T-cell (primary cell): ENCODE measurements around the gene KLC4. TPM values are rescaled to one million over a fixed set of nuclear protein-coding genes. Genes with fewer than 3 reads are reported as not detected.

Experiments used
- ATAC-seq, 4 experiments: fragments of 200-7000 bp in 3 of 4; fragments of 150-1000 bp in 1 of 4; cut with Tn5 transposase; replicated peaks in 1 of 4; 1 replicate in 3 of 4; 2 replicates in 1 of 4; pipeline ENCODE4 v1.10.0; 2021; ENCODE audit warnings: moderate library complexity in 3 of 4, mild to moderate bottlenecking in 2 of 4, moderate number of reproducible peaks in 1 of 4
- CTCF ChIA-PET, 2 donors: fragments of 300-600 bp; sonication (Branson Sonifier 250); formaldehyde crosslinking; loops; one replicate each; lab custom pipeline; 2022; ENCODE audit warnings: antibody characterized with exemption in 2 of 2; lab: Charles Lee
- POLR2A ChIA-PET, 2 donors: fragments of 300-600 bp; sonication (Branson Sonifier 250); formaldehyde crosslinking; loops; one replicate each; lab custom pipeline; 2022; ENCODE audit warnings: antibody characterized with exemption in 2 of 2; lab: Charles Lee
- DNase-seq, 35 experiments: peaks; one replicate each; pipeline versions ENCODE4 v3.0.0 to v3.0.0-alpha.2; 2013 to 2023
- H3K27ac ChIP-seq: one replicate; pipeline ENCODE4 v1.5.1; 2013; ENCODE audit warnings: low read length
- H3K27me3 ChIP-seq, 2 experiments: replicated peaks in 1 of 2; 1 replicate in 1 of 2; 2 replicates in 1 of 2; pipeline versions ENCODE4 v1.6.1 to v1.7.0; 2013; ENCODE audit warnings: low read length in 1 of 2, mixed read lengths in 1 of 2; ENCODE audit not compliant: control insufficient read depth in 2 of 2, insufficient read depth in 2 of 2; ENCODE audit errors: extremely low read depth in 1 of 2
- H3K36me3 ChIP-seq, 2 donors: 1 replicate in 1 of 2; 2 replicates in 1 of 2; pipeline versions ENCODE4 v1.6.1 to v1.7.0; 2013; ENCODE audit warnings: low read length in 1 of 2; ENCODE audit not compliant: control insufficient read depth in 2 of 2, insufficient read depth in 1 of 2; ENCODE audit errors: extremely low read depth in 1 of 2
- H3K4me1 ChIP-seq, 2 experiments: 1 replicate in 1 of 2; 2 replicates in 1 of 2; pipeline versions ENCODE4 v1.6.1 to v1.7.0; 2013; ENCODE audit warnings: low read length in 2 of 2, mixed read lengths in 1 of 2; ENCODE audit not compliant: insufficient read depth in 2 of 2, control insufficient read depth in 1 of 2; ENCODE audit errors: extremely low read depth in 1 of 2
- H3K4me3 ChIP-seq, 2 donors: 1 replicate in 1 of 2; 2 replicates in 1 of 2; pipeline versions ENCODE4 v1.5.1 to v1.7.0; 2013; ENCODE audit warnings: mild to moderate bottlenecking in 2 of 2, low read length in 1 of 2, moderate library complexity in 1 of 2; ENCODE audit not compliant: control insufficient read depth in 1 of 2; ENCODE audit errors: extremely low read depth in 1 of 2
- H3K9me3 ChIP-seq: 2 replicates; pipeline ENCODE4 v1.7.0; 2013
- H3K27ac Mint-ChIP-seq, 2 donors: one replicate each; pipeline ENCODE4 v1.8.0; 2020 to 2021; ENCODE audit warnings: mild to moderate bottlenecking in 2 of 2, mixed read lengths in 2 of 2
- H3K27me3 Mint-ChIP-seq, 2 donors: one replicate each; pipeline ENCODE4 v1.8.0; 2021 to 2022; ENCODE audit warnings: mixed read lengths in 2 of 2
- H3K36me3 Mint-ChIP-seq: one replicate; pipeline ENCODE4 v1.8.0; 2021; ENCODE audit warnings: mixed read lengths
- H3K4me1 Mint-ChIP-seq, 3 donors: one replicate each; pipeline ENCODE4 v1.8.0; 2020 to 2022; ENCODE audit warnings: mixed read lengths in 3 of 3, mild to moderate bottlenecking in 1 of 3
- H3K4me3 Mint-ChIP-seq, 3 donors: one replicate each; pipeline ENCODE4 v1.8.0; 2020 to 2022; ENCODE audit warnings: mild to moderate bottlenecking in 3 of 3, mixed read lengths in 3 of 3, moderate library complexity in 3 of 3
- H3K9me3 Mint-ChIP-seq, 3 donors: one replicate each; pipeline ENCODE4 v1.8.0; 2020 to 2022; ENCODE audit warnings: mixed read lengths in 3 of 3
- WGBS: methylation state at CpG from one replicate; pipeline ENCODE4 v1.1.5; 2013; ENCODE audit warnings: missing lambda C conversion rate; ENCODE audit not compliant: insufficient coverage; 5-methylcytosine and 5-hydroxymethylcytosine counted together
- total RNA-seq, 35 experiments: library from RNA in 6 of 35; stranded (reverse) in 6 of 35; fragments of 120-200 nt in 1 of 35; gene quantifications; one replicate each; pipeline versions ENCODE4 v1.2.1 to v1.2.4 and lab custom pipeline; 2013 to 2026

KLC4 gene
- total RNA-seq (10 to 100 TPM; 37.8 to 48.5 (median 45.5) TPM), total RNA-seq (lab: John Stamatoyannopoulos, UW) (6.2 to 45.7 (median 22.1) reads per million in 29 experiments)
- 20.2 TPM for total RNA-seq (2013)

DNA sequence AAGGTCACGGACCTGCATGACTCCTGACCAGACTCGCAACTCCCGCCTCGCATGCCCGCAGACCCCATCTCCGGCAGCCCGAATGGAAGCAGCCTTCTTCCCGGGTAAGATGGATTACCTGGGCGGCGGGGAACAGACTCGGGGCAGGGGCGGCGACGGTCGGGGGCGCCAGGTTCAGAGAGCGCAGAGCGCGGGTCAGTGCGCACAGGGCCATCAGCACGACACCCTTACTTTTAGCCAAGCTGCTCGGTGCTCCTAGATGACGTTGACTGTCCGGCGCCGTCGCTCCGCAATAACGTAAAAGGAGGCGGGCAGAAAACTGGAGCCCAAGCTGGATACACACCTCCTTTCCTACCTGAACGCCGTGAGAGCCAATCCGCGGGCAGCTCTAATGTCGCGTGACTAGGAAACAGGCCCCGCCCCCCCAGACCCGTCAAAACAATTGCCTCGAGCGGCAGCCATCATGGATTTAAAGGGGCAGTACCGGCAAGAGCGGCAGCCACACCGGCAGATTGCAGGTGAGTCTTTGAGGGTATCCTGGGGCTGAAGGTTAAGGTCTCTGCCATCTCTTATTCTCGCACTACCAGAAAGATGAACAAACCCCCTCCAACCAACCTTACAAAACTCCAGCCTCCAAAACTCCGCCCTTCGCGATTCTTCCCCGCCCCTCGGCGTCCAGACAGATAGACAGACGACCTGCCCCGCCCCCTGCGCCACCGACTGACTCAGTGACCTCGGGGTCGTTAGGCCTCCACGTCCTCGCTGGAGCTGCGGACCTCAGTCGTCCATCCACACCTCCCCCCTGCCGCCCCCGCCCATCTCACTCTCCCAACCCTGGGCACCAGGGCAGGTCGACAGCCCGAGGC lies at the start of gene KLC4, which contains the start of gene MRPL2:
KLC4 (plus strand) TSS at position 464 of the 866 bp plus-strand sequence. CDS start 1,705 bp downstream, outside the sequence.
MRPL2 (minus strand) TSS at position 267 of the 866 bp plus-strand sequence; CDS start at position 214, 53 bp downstream.
- H3K9me3 Mint-ChIP-seq = no peaks in the 10 kb centered on the region
- H3K36me3 Mint-ChIP-seq = peaks cover 28% of the 10 kb centered on the region
- WGBS = under 1% methylated on average over 43 of the region's 64 CpGs

DNA sequence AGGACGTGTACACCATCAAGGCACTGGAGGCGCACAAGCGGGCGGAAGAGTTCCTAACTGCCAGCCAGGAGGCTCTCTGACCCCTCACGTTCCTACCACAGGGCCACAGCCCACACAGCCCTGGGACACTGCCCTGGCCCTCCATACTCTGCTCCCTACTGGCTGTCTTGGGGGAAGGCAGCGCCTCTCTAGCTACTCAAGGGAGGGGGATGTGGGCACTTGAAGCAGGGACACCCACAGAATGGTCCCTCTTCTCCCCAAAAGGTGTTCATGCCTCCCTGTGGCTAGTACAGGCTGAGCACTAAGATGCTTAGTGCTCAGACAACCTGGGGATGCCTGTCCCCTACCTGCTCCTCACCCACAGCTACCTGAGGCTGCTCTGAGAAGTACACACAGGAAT lies 48.2 kb upstream of the KLC4 start:
- no peak overlapping the region for H3K27ac ChIP-seq
- peak overlapping the region in 1 of 2 donors; percentile 91 for H3K27ac Mint-ChIP-seq
- H3K4me3 Mint-ChIP-seq = no peak overlapping the region
- ChIA-PET POLR2A (interaction anchor here in 1 of 2 donors (0.7 kb wide), 1 partner anchor 43 kb away, joined by 3 read pairs; the partner anchor contains the start of gene CUL7), CTCF (interaction anchor here in 1 of 2 donors (1.3 kb wide), 1 partner anchor 133 kb away, joined by 3 read pairs; no protein-coding TSS in a partner anchor)
- no peaks in the 10 kb centered on the region for H3K9me3 ChIP-seq
- WGBS = 74% methylated on average over 3 of the region's 6 CpGs
- H3K4me3 ChIP-seq = no peak overlapping the region
- peaks cover 44 to 51% (median 50%) of the 10 kb centered on the region in 3 donors for H3K4me1 Mint-ChIP-seq
- peaks cover 14 to 35% of the 10 kb centered on the region in 2 experiments for H3K4me1 ChIP-seq
- H3K27me3 Mint-ChIP-seq = no peaks in the 10 kb centered on the region
- no peaks in the 10 kb centered on the region for H3K9me3 Mint-ChIP-seq
- no peak for DNase-seq
- peaks cover 17 to 56% of the 10 kb centered on the region in 2 donors for H3K36me3 ChIP-seq
- ATAC-seq = no peak
- peaks cover 19% of the 10 kb centered on the region for H3K36me3 Mint-ChIP-seq
- no peaks in the 10 kb centered on the region for H3K27me3 ChIP-seq

More for the DNA sequence above, at the start of gene KLC4, which contains the start of gene MRPL2:
- ATAC-seq = peak; percentile 98
- peak within 1 kb of the TSS; percentile 97 to 98 for H3K4me3 ChIP-seq
- Mint-ChIP-seq H3K27ac (peak within 1 kb of the TSS; percentile 97 to 100), H3K4me3 (peak within 1 kb of the TSS; percentile 93 to 96 (median 94)), H3K4me1 (peaks cover 40 to 53% (median 45%) of the 10 kb centered on the region in 3 donors), H3K27me3 (no peaks in the 10 kb centered on the region)
- H3K27me3 ChIP-seq = no peaks in the 10 kb centered on the region
- H3K27ac ChIP-seq = peak within 1 kb of the TSS; percentile 80
- ChIA-PET CTCF (interaction anchor here in 1 of 2 donors (0.6 to 1.4 kb wide), 4 partner anchors 45 to 129 kb away, joined by 3 to 7 read pairs (median 3); partner anchors contain the start of genes KLHDC3, MEA1, PEX6 and PPP2R5D), POLR2A (interaction anchor here (0.5 to 1.1 kb wide), 7 partner anchors 45 to 1984 kb away, joined by 3 to 8 read pairs (median 4); partner anchors contain the start of genes CNPY3 (in 1 of the 2), KLHDC3 (in 1 of the 2), MEA1 (in 1 of the 2) and PPP2R5D (in 1 of the 2))
- no peaks in the 10 kb centered on the region for H3K9me3 ChIP-seq
- peaks cover 15 to 25% of the 10 kb centered on the region in 2 experiments for H3K4me1 ChIP-seq
- DNase-seq = peak; percentile 94 to 99 (median 98)
- peaks cover 0 to 36% of the 10 kb centered on the region in 2 donors for H3K36me3 ChIP-seq

DNA sequence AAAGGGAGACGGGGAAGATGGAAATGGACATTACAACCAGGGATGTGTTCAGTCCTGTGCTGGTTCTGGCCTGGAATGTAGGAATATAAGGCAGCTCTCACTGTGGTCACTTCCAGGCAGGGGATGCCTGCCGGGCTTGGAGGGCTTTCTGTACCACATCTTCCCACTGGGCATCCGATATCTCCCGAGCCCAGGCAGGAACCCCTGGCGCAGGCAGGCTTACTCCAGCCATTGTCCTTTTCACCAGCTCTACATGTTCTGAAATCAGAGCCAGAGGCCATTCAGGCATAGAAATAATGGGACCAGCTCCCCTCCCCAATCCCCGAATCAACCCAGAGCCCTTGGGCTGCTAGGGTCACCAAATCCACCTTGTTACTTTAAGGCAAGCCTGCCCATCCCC lies 47.1 kb upstream of the KLC4 start:
- no peak for DNase-seq
- no peaks in the 10 kb centered on the region for H3K27me3 Mint-ChIP-seq
- H3K27ac ChIP-seq = no peak overlapping the region
- no peaks in the 10 kb centered on the region for H3K9me3 ChIP-seq
- H3K4me1 Mint-ChIP-seq = peaks cover 51 to 61% (median 58%) of the 10 kb centered on the region in 3 donors
- ATAC-seq = no peak
- H3K9me3 Mint-ChIP-seq = no peaks in the 10 kb centered on the region
- H3K27me3 ChIP-seq = no peaks in the 10 kb centered on the region
- H3K36me3 Mint-ChIP-seq = peaks cover 17% of the 10 kb centered on the region
- H3K27ac Mint-ChIP-seq = peak overlapping the region; percentile 91
- CTCF ChIA-PET = interaction anchor here in 1 of 2 donors (1.1 to 2.9 kb wide), 2 partner anchors 34 to 83 kb away, joined by 5 to 22 read pairs; partner anchors contain the start of genes CNPY3 and PEX6
- H3K4me3 ChIP-seq = no peak overlapping the region
- peaks cover 10 to 51% of the 10 kb centered on the region in 2 donors for H3K36me3 ChIP-seq
- WGBS = 90% methylated on average over 6 of the region's 6 CpGs
- POLR2A ChIA-PET = no interaction called here
- peaks cover 14 to 46% of the 10 kb centered on the region in 2 experiments for H3K4me1 ChIP-seq
- peak overlapping the region; percentile 93 to 95 (median 94) for H3K4me3 Mint-ChIP-seq

DNA sequence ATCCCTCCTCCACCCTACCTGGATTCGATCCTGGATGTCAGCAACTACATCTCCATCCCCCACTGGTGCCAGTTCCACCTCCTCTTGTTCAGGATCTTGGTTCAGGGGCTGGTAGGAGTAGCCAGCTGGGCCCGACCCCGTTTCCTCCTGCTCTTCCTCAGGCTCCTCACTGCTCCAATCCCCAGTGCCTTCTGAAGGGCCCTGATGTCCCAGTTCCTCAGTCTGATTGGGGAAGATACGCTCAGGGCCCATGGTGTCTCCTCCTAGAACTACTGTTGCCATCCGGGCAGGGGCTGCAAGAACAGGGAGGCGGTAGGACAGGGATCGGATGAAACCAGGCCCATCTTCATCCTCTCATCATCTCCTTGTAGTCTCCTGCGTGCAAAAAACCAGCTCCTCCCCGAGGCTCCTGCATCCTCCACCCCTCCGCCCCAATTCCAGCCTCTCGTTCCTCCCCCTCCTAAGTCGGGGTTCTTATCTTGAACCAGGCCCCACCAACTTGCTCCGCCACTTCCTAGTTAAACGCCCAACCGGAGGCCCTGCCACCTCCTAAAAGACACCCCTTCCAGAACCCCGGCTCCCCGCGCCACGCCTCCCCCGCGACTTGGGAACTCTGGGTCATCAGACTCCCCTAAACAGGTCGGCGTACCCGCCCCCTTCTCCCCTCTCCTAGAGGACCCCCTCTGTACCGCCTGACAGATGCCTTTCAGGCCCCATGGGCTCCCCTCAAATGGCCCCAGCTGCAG lies 46.2 kb upstream of the KLC4 start:
- Mint-ChIP-seq H3K4me3 (peak overlapping the region; percentile 93 to 95 (median 94)), H3K9me3 (no peaks in the 10 kb centered on the region), H3K36me3 (peaks cover 22% of the 10 kb centered on the region), H3K27ac (peak overlapping the region; percentile 91), H3K27me3 (no peaks in the 10 kb centered on the region), H3K4me1 (peaks cover 58 to 69% (median 62%) of the 10 kb centered on the region in 3 donors)
- CTCF ChIA-PET = interaction anchor here (0.6 to 2.9 kb wide), 8 partner anchors 29 to 151 kb away, joined by 3 to 22 read pairs (median 5); partner anchors contain the start of genes CNPY3 (in 1 of the 2), KLC4 (in 1 of the 2), MRPL2 (in 1 of the 2) and PEX6 (in 1 of the 2)
- POLR2A ChIA-PET = interaction anchor here (0.6 to 1.6 kb wide), 9 partner anchors 8 to 267 kb away, joined by 4 to 15 read pairs (median 6); partner anchors contain the start of genes CNPY3 (in 1 of the 2), CUL7 (in 1 of the 2), KLC4 (in 1 of the 2) and MRPL2 (in 1 of the 2)
- Histone ChIP-seq H3K4me1 (peaks cover 14 to 46% of the 10 kb centered on the region in 2 experiments), H3K4me3 (peak overlapping the region; percentile 48 to 68), H3K27me3 (no peaks in the 10 kb centered on the region), H3K9me3 (no peaks in the 10 kb centered on the region), H3K36me3 (peaks cover 11 to 51% of the 10 kb centered on the region in 2 donors), H3K27ac (peak overlapping the region; percentile 40)
- ATAC-seq = peak in 1 of 4 experiments; percentile 25
- peak in 1 of 35 experiments; percentile 3 for DNase-seq
- 3% methylated on average over 19 of the region's 25 CpGs for WGBS

DNA sequence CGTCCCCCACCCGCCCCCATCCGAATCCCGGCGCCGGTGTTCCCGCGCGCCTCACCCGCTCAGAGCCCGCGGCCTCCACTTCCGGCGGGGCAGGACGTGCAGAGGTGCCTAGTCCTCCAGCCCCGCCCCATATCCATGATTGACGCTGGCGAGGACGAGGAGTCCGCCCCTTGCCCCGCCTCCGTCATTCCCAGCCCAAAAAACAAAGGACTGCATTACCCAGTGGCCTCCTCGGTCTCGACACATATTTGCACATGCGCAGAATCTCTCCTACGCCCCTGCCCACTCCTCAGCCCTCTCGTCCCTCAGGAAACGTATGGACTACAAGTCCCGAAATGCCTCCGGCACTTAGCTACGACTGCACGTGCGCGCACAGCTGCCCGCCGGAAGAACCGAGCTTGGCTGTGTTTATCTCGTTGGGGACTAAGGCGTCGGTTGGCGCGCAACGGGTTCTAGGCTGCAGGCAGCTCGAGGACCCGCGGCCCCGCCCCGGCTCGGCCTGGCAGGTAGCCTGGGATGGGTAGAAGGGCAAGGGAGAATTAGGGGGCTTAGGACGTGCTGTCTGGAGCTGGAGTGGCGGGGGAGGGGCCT lies 45.5 kb upstream of the KLC4 start, which contains the start of the genes KLHDC3 and MEA1:
KLHDC3 (plus strand) TSS at position 407 of the 591 bp plus-strand sequence. CDS start 2,944 bp downstream, outside the sequence.
MEA1 (minus strand) TSS at position 104 of the 591 bp plus-strand sequence. CDS start 133 bp downstream, outside the sequence.
- Mint-ChIP-seq H3K27ac (peak within 1 kb of the TSS; percentile 91), H3K9me3 (no peaks in the 10 kb centered on the region), H3K27me3 (no peaks in the 10 kb centered on the region), H3K36me3 (peaks cover 25% of the 10 kb centered on the region), H3K4me3 (peak within 1 kb of the TSS; percentile 93 to 95 (median 94)), H3K4me1 (peaks cover 58 to 69% (median 62%) of the 10 kb centered on the region in 3 donors)
- no peaks in the 10 kb centered on the region for H3K27me3 ChIP-seq
- peaks cover 14 to 51% of the 10 kb centered on the region in 2 donors for H3K36me3 ChIP-seq
- no peaks in the 10 kb centered on the region for H3K9me3 ChIP-seq
- peak; percentile 95 to 99 (median 98) for DNase-seq
- peak; percentile 89 to 95 (median 93) for ATAC-seq
- POLR2A ChIA-PET = interaction anchor here (0.6 to 1.6 kb wide), 14 partner anchors 9 to 268 kb away, joined by 3 to 15 read pairs (median 6); partner anchors contain the start of genes CNPY3 (in 2 of the 2), CUL7 (in 2 of the 2), PEX6 (in 2 of the 2) and BICRAL (in 1 of the 2)
- CTCF ChIA-PET = interaction anchor here (0.6 to 2.9 kb wide), 12 partner anchors 10 to 1284 kb away, joined by 3 to 22 read pairs (median 6); partner anchors contain the start of genes CNPY3 (in 1 of the 2), CUL7 (in 1 of the 2), KLC4 (in 1 of the 2) and MRPL2 (in 1 of the 2)
- H3K27ac ChIP-seq = peak within 1 kb of the TSS; percentile 40
- WGBS = under 1% methylated on average over 51 of the region's 51 CpGs
- peaks cover 14 to 46% of the 10 kb centered on the region in 2 experiments for H3K4me1 ChIP-seq
- H3K4me3 ChIP-seq = peak within 1 kb of the TSS; percentile 68
